Measurements from ENCODE around the gene PLXNA2.

- TF ChIP-seq CTCF (IDR thresholded peaks at IDR 0.05) = no peak
- no peak for TF ChIP-seq POLR2A (IDR thresholded peaks at IDR 0.05)
Observed at GRCh38 chr1:208042041-208042615, 202.1 kb downstream of the PLXNA2 start.
